Smooth muscle cell (in vitro differentiated cells): ENCODE results near the gene E2F2. TPM values are rescaled to one million over a fixed set of nuclear protein-coding genes. Genes with fewer than 3 reads are reported as not detected.

Source experiments
- DNase-seq: peaks from one replicate; lab custom pipeline; 2025; ENCODE audit not compliant: unreplicated experiment; lab: John Stamatoyannopoulos, UW
- H2AFZ ChIP-seq: fragments of 200-600 bp; sonication (generic); 2 replicates; pipeline ENCODE4 v1.6.0; 2016; ENCODE audit warnings: antibody characterized with exemption, low read depth, mild to moderate bottlenecking
- H3F3A ChIP-seq: fragments of 200-600 bp; sonication (generic); 2 replicates; pipeline ENCODE4 v1.6.0; 2017; ENCODE audit warnings: antibody characterized with exemption, low read depth
- H3K27ac ChIP-seq: fragments of 200-600 bp; sonication (generic); 2 replicates; pipeline ENCODE4 v1.5.1; 2016; ENCODE audit warnings: low read depth, mild to moderate bottlenecking
- H3K27me3 ChIP-seq: fragments of 200-600 bp; sonication (generic); 2 replicates; pipeline ENCODE4 v1.6.1; 2016; ENCODE audit warnings: low read depth, mild to moderate bottlenecking
- H3K36me3 ChIP-seq: fragments of 200-600 bp; sonication (generic); 2 replicates; pipeline ENCODE4 v1.5.1; 2016; ENCODE audit warnings: low read depth
- H3K4me1 ChIP-seq: fragments of 200-600 bp; sonication (generic); 2 replicates; pipeline ENCODE4 v1.5.1; 2016; ENCODE audit warnings: low read depth
- H3K4me2 ChIP-seq: fragments of 200-600 bp; sonication (generic); 2 replicates; pipeline ENCODE4 v1.6.0; 2016; ENCODE audit warnings: mild to moderate bottlenecking
- H3K4me3 ChIP-seq: fragments of 200-600 bp; sonication (generic); 2 replicates; pipeline ENCODE4 v1.5.1; 2016; ENCODE audit warnings: mild to moderate bottlenecking
- H3K79me2 ChIP-seq: fragments of 200-600 bp; sonication (generic); 2 replicates; pipeline ENCODE4 v1.6.0; 2016; ENCODE audit warnings: low read depth, mild to moderate bottlenecking
- H3K9ac ChIP-seq: fragments of 200-600 bp; sonication (generic); 2 replicates; pipeline ENCODE4 v1.6.0; 2016; ENCODE audit warnings: low read depth
- H3K9me3 ChIP-seq: fragments of 200-600 bp; sonication (generic); replicated peaks from 2 replicates; pipeline ENCODE4 v1.5.1; 2016; ENCODE audit warnings: low read depth
- H4K20me1 ChIP-seq: fragments of 200-600 bp; sonication (generic); 2 replicates; pipeline ENCODE4 v1.6.0; 2016; ENCODE audit warnings: low read depth
- WGBS: methylation state at CpG from one replicate; pipeline ENCODE4 v1.1.7; 2016; ENCODE audit warnings: low lambda C conversion rate; 5-methylcytosine and 5-hydroxymethylcytosine counted together
- polyA plus RNA-seq: library from polyadenylated mRNA; unstranded; fragments of >200 nt; fragmentation: Nextera tagmentation; extraction: Ambion mirVana; gene quantifications from 2 replicates; pipeline ENCODE4 v1.2.1, GENCODE V29; 2016
- total RNA-seq: library from RNA; depleted of rRNA; stranded (reverse); fragments of >200 nt; gene quantifications from 2 replicates; pipeline ENCODE4 v1.2.3, GENCODE V29; 2014
- TF ChIP-seq, protein P1 (sequence below): fragments of 200-600 bp; sonication (generic); IDR thresholded peaks from 2 replicates; pipeline ENCODE4 v1.5.1; 2017; ENCODE audit warnings: borderline replicate concordance, mild to moderate bottlenecking, antibody characterized with exemption; ENCODE audit not compliant: insufficient read depth, poor library complexity, severe bottlenecking

The E2F2 gene
- total and polyA plus RNA-seq, 2 experiments from 2014 or later: 0.63 to 1.4 TPM

- TF ChIP-seq, protein P1, sequence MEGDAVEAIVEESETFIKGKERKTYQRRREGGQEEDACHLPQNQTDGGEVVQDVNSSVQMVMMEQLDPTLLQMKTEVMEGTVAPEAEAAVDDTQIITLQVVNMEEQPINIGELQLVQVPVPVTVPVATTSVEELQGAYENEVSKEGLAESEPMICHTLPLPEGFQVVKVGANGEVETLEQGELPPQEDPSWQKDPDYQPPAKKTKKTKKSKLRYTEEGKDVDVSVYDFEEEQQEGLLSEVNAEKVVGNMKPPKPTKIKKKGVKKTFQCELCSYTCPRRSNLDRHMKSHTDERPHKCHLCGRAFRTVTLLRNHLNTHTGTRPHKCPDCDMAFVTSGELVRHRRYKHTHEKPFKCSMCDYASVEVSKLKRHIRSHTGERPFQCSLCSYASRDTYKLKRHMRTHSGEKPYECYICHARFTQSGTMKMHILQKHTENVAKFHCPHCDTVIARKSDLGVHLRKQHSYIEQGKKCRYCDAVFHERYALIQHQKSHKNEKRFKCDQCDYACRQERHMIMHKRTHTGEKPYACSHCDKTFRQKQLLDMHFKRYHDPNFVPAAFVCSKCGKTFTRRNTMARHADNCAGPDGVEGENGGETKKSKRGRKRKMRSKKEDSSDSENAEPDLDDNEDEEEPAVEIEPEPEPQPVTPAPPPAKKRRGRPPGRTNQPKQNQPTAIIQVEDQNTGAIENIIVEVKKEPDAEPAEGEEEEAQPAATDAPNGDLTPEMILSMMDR: no peak
- Histone ChIP-seq H3K4me3 (no peak overlapping the region), H3K9me3 (no peaks in the 10 kb centered on the region), H4K20me1 (no peaks in the 10 kb centered on the region), H3K79me2 (no peaks in the 10 kb centered on the region), H3K27me3 (peaks cover 4% of the 10 kb centered on the region), H3K9ac (no peak overlapping the region), H3K36me3 (no peaks in the 10 kb centered on the region), H3K4me2 (no peak overlapping the region), H3K4me1 (peaks cover 21% of the 10 kb centered on the region), H3K27ac (no peak overlapping the region), H3F3A (no peaks in the 10 kb centered on the region), H2AFZ (no peak overlapping the region)
- DNase-seq: no peak
- 96% methylated on average over 6 of the region's 6 CpGs for WGBS
Observed at GRCh38 chr1:23527900-23528249, 3.2 kb downstream of the E2F2 start.

GRCh38 chr1:23527366-23527765 is 3.7 kb downstream of the E2F2 start:
- Histone ChIP-seq H3K4me3 (no peak overlapping the region), H3K79me2 (no peaks in the 10 kb centered on the region), H2AFZ (no peak overlapping the region), H3K36me3 (no peaks in the 10 kb centered on the region), H3K9me3 (no peaks in the 10 kb centered on the region), H3K9ac (no peak overlapping the region), H4K20me1 (no peaks in the 10 kb centered on the region), H3K4me2 (no peak overlapping the region), H3K4me1 (peaks cover 21% of the 10 kb centered on the region), H3K27ac (no peak overlapping the region), H3F3A (no peaks in the 10 kb centered on the region), H3K27me3 (peaks cover 4% of the 10 kb centered on the region)
- no peak for DNase-seq
- 95% methylated on average over 7 of the region's 7 CpGs for WGBS
- TF ChIP-seq, protein P1: no peak

DNA sequence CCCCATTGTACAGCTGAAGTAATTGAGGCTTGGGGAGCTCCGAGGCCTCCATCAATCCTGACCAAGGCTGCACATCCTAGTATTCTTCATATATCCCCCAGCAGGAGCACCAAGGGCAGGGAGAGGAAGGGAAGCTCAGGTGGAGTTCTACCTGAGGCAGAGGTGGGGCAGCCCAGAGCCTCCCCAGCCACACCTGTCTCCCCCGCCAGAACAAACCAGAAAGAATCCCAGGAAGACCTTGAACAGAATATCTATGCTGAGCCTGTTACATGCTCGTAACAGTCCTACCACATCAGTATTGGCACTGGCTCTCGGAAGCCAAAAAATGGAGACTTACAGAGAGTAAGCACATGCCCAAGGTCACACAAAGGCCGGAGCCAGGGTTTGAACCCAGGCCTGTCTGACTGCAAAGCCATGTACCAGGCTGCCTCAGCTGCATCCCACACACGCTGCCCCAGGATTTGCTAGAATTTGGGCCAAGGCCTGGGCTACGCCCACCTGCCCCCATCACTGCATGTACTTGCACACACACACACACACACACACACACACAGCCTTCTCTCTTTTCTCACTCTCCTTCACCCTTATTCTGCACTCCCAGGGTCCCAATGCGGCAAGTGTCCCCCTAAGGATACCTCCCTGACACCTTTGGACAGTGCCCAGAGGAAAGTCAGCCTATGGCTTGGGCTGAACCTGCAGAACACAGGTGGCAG is 4.5 kb downstream of the E2F2 start:
- no peak for DNase-seq
- Histone ChIP-seq H3K4me3 (no peak overlapping the region), H3K9ac (no peak overlapping the region), H3K27me3 (peaks cover 4% of the 10 kb centered on the region), H3K9me3 (no peaks in the 10 kb centered on the region), H3K36me3 (no peaks in the 10 kb centered on the region), H3K27ac (no peak overlapping the region), H3K4me1 (peaks cover 15% of the 10 kb centered on the region), H3K79me2 (no peaks in the 10 kb centered on the region), H4K20me1 (no peaks in the 10 kb centered on the region), H3F3A (no peaks in the 10 kb centered on the region), H2AFZ (no peak overlapping the region), H3K4me2 (no peak overlapping the region)
- 95% methylated on average over 7 of the region's 8 CpGs for WGBS
- TF ChIP-seq, protein P1: no peak

DNA sequence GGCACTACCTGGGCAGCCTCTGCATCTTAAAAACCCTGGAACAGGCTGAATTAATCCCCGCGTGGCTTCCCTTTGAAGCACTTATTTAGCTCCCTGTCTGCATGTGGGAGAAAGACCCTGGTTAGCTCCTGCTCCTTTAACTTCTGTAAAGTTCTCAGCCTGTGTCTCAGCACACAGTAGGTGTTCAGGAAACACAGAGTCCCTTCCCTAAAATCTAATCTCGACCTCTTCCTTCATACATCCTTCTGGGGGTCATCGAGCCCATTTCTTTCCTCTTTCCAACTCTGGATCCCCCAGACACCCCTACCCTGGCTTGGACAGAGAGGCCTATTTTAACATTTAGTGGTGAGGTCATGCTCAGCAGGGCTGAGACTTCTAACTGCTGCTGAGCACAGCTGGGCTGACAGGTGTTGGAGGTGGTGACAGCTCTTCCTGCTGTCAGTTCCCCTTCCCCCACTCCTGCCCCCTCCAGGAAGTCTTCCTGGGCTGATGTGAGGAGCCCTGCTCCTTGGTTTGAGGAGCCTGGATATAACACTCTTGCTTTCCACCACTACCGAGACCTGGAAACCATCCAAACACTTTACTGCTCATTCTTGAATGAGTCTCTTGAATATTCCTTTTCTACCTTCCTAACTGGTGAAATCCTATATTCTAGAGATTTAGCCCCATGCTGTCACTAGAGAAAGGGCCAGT is 5.3 kb downstream of the E2F2 start:
- TF ChIP-seq, protein P1: no peak
- Histone ChIP-seq H3K36me3 (no peaks in the 10 kb centered on the region), H2AFZ (no peak overlapping the region), H3K4me3 (no peak overlapping the region), H3K9ac (no peak overlapping the region), H3K9me3 (no peaks in the 10 kb centered on the region), H3K4me1 (peaks cover 10% of the 10 kb centered on the region), H3F3A (no peaks in the 10 kb centered on the region), H3K79me2 (no peaks in the 10 kb centered on the region), H3K27me3 (peaks cover 4% of the 10 kb centered on the region), H3K27ac (no peak overlapping the region), H4K20me1 (no peaks in the 10 kb centered on the region), H3K4me2 (no peak overlapping the region)
- no peak for DNase-seq
- 85% methylated on average over 5 of the region's 5 CpGs for WGBS
